HepG2 (cell line): ENCODE data around the gene NME4. TPM values are rescaled to one million over a fixed set of nuclear protein-coding genes. Genes with fewer than 3 reads are reported as not detected.

Experiments
- AGO1 ChIP-seq: fragments of 200-400 bp; formaldehyde crosslinking; IDR thresholded peaks from 2 replicates; pipeline ENCODE4 v1.6.1; 2017; ENCODE audit warnings: mild to moderate bottlenecking, low read depth, low read length, moderate library complexity; ENCODE audit not compliant: poor library complexity, severe bottlenecking
- AKAP8 ChIP-seq: sonication (generic); formaldehyde crosslinking; IDR thresholded peaks from 2 replicates; pipeline ENCODE4 v1.5.1; 2020; ENCODE audit warnings: mild to moderate bottlenecking, missing genetic modification reagents
- ATF3 ChIP-seq: sonication (generic); formaldehyde crosslinking; IDR thresholded peaks from 2 replicates; pipeline ENCODE4 v1.4.0; 2020; ENCODE audit warnings: missing genetic modification reagents
- CBFB ChIP-seq: sonication (generic); formaldehyde crosslinking; IDR thresholded peaks from 2 replicates; pipeline ENCODE4 v1.4.0; 2020; ENCODE audit warnings: missing genetic modification reagents
- CBX1 ChIP-seq: IDR thresholded peaks from one replicate; pipeline ENCODE4 v1.6.1; 2016; ENCODE audit warnings: antibody characterized with exemption, low read depth
- DNMT3B ChIP-seq: conservative IDR thresholded peaks from 2 replicates; pipeline ENCODE4 v1.6.1; 2016; ENCODE audit warnings: missing biosample characterization, control low read depth
- NCOR1 ChIP-seq: fragments of 200-600 bp; sonication (generic); IDR thresholded peaks from 2 replicates; pipeline ENCODE4 v1.7.0; 2017; ENCODE audit warnings: antibody characterized with exemption, low read length, borderline replicate concordance
- SNRNP70 ChIP-seq: fragments of 200-400 bp; formaldehyde crosslinking; IDR thresholded peaks from 2 replicates; pipeline ENCODE4 v1.6.1; 2017; ENCODE audit warnings: mild to moderate bottlenecking, low read depth, low read length, moderate library complexity
- SRY ChIP-seq: sonication (generic); formaldehyde crosslinking; IDR thresholded peaks from 2 replicates; pipeline ENCODE4 v1.8.0; 2022; ENCODE audit warnings: mild to moderate bottlenecking, missing genetic modification reagents
- SUZ12 ChIP-seq: fragments of 150-350 bp; IDR thresholded peaks from 2 replicates; pipeline ENCODE4 v1.6.1; 2014; ENCODE audit warnings: low read depth, low read length
- TCF7 ChIP-seq: sonication (generic); IDR thresholded peaks from 2 replicates; pipeline ENCODE4 v1.6.1; 2016; ENCODE audit warnings: antibody characterized with exemption, low read depth
- TIGD3 ChIP-seq: sonication (generic); formaldehyde crosslinking; IDR thresholded peaks from 2 replicates; pipeline ENCODE4 v1.5.1; 2020; ENCODE audit warnings: mild to moderate bottlenecking, missing genetic modification reagents, borderline replicate concordance
- ZBTB40 ChIP-seq, 2 experiments: fragments of 450-650 bp in 1 of 2; sonication (generic) in 1 of 2; formaldehyde crosslinking in 1 of 2; IDR thresholded peaks; 2 replicates each; pipeline versions ENCODE4 v1.6.1 to v1.8.0; 2016 to 2022; ENCODE audit warnings: antibody characterized with exemption in 1 of 2, mild to moderate bottlenecking in 1 of 2, missing genetic modification reagents in 1 of 2
- ZNF124 ChIP-seq: sonication (generic); formaldehyde crosslinking; IDR thresholded peaks from 2 replicates; pipeline ENCODE4 v1.4.0; 2020; ENCODE audit warnings: missing genetic modification reagents
- ZNF205 ChIP-seq: IDR thresholded peaks from 2 replicates; pipeline ENCODE4 v1.6.1; 2018; ENCODE audit warnings: missing biosample characterization, missing genetic modification reagents
- polyA plus RNA-seq, 8 experiments: library from polyadenylated mRNA; depleted of rRNA in 3 of 8; stranded (reverse) in 7 of 8; unstranded in 1 of 8; fragments of >200 nt; fragmentation: Illumina TruSeq in 4 of 8; extraction: Trizol in 4 of 8; gene quantifications; 2 replicates each; pipeline versions ENCODE4 v1.2.1 to v1.2.3, GENCODE V29; 2011 to 2016; ENCODE audit warnings: low read depth in 4 of 8, missing spikeins in 1 of 8, mixed read lengths in 1 of 8; ENCODE audit not compliant: insufficient read depth in 1 of 8
- total RNA-seq, 5 experiments: library from RNA; depleted of rRNA; stranded (reverse); fragments of >200 nt; fragmentation: Illumina TruSeq; extraction: Trizol; gene quantifications; 2 replicates each; pipeline ENCODE4 v1.2.3, GENCODE V29; 2016; ENCODE audit warnings: low read depth in 1 of 5

NME4 gene
- total and polyA plus RNA-seq, 2 of the 13 experiments (the other 11 are each of a cell fraction or from before 2014, with no cell fraction given), result 121 to 263 TPM

- TF ChIP-seq ZBTB40 (IDR thresholded peaks at IDR 0.05) (no peak), ZBTB40 (CRISPR knock-in tag; IDR thresholded peaks at IDR 0.05) (no peak), SUZ12 (no peak), CBX1 (no peak), AKAP8 (CRISPR knock-in tag) (peak; percentile 84; the same call in 1 of the 2 replicates), ZNF124 (no peak), ZNF205 (peak; percentile 67; the same call in 1 of the 2 replicates), ATF3 (CRISPR knock-in tag) (no peak), CBFB (CRISPR knock-in tag) (peak; percentile 35; the same call in 1 of the 2 replicates), AGO1 (no peak), NCOR1 (0 out of 2 replicates have a peak, but pooled peaks have one; percentile 29), SNRNP70 (no peak), SRY (peak; percentile 81), TCF7 (peak; percentile 78), DNMT3B (no peak), TIGD3 (CRISPR knock-in tag) (0 out of 2 replicates have a peak, but pooled peaks have one; percentile 30)
Measured at GRCh38 chr16:405548-406506, 8.8 kb downstream of the NME4 start (continued).
